ENCODE measurements around the gene RAD21L1.

- no peak for TF ChIP-seq CTCF (IDR thresholded peaks at IDR 0.05)
- TF ChIP-seq POLR2A (IDR thresholded peaks at IDR 0.05): no peak
These were observed 50.1 kb downstream of the RAD21L1 start for GRCh38 chr20:1275919-1276318.

Data from Peyer's patch (tissue), 4 donors.